Gastrocnemius medialis (tissue), 4 donors: ENCODE measurements around the gene RAD51B.
"Not testable (repeated sequence)": the region's sequence is repeated elsewhere in the genome, so short reads cannot be mapped to it uniquely, and the experiment has no call there.

Experiments used
- POLR2A ChIP-seq, 2 donors: fragments of 450-650 bp; IDR thresholded peaks; one replicate each; pipeline ENCODE4 v1.6.1; 2017; ENCODE audit warnings: antibody characterized with exemption in 2 of 2, mild to moderate bottlenecking in 2 of 2, moderate library complexity in 2 of 2
- TF ChIP-seq, protein P1 (sequence below), 5 experiments: fragments of 450-650 bp in 3 of 5; fragments of 200-600 bp in 2 of 5; sonication (generic) in 2 of 5; IDR thresholded peaks in 4 of 5; conservative IDR thresholded peaks in 1 of 5; 1 replicate in 4 of 5; 2 replicates in 1 of 5; pipeline ENCODE4 v1.5.1; 2016 to 2019; ENCODE audit warnings: antibody characterized with exemption in 5 of 5, mild to moderate bottlenecking in 3 of 5, moderate library complexity in 3 of 5

DNA sequence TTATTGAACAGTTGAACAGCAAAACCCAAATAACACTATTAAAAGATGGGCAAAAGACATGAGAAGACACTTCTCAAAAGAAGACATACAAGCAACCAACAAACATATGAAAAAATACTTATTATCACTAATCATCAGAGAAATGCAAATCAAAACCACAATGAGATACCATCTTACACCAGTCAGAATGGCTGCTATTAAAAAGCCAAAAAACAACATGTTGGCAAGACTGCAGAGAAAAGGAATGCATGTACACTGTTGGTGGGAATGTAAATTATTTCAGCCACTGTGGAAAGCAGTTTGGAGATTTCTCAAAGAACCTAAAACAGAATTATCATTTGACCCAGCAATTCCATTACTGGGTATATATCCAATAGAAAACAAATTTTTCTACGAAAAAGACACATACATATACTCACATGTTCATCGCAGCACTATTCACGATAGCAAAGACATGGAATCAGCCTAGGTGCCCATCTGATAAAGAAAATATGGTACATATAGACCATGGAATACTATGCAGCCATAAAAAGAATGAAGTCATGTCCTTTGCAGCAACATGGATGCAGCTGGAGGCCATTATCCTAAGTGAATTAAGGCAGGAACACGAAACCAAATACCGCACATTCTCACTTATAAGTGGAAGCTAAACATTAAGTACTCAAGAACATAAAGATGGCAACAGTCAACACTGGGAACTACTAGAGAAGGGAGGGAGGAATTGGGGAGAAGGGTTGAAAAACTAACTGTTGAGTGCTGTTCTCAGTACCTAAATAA, 367.1 kb downstream of the RAD51B start:
- TF ChIP-seq, protein P1, sequence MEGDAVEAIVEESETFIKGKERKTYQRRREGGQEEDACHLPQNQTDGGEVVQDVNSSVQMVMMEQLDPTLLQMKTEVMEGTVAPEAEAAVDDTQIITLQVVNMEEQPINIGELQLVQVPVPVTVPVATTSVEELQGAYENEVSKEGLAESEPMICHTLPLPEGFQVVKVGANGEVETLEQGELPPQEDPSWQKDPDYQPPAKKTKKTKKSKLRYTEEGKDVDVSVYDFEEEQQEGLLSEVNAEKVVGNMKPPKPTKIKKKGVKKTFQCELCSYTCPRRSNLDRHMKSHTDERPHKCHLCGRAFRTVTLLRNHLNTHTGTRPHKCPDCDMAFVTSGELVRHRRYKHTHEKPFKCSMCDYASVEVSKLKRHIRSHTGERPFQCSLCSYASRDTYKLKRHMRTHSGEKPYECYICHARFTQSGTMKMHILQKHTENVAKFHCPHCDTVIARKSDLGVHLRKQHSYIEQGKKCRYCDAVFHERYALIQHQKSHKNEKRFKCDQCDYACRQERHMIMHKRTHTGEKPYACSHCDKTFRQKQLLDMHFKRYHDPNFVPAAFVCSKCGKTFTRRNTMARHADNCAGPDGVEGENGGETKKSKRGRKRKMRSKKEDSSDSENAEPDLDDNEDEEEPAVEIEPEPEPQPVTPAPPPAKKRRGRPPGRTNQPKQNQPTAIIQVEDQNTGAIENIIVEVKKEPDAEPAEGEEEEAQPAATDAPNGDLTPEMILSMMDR (IDR thresholded peaks at IDR 0.05 in 4 of 5, conservative IDR thresholded peaks at IDR 0.05 in 1 of 5), result not testable (repeated sequence)
- TF ChIP-seq POLR2A (IDR thresholded peaks at IDR 0.05), result not testable (repeated sequence)
